K562 (cell line): ENCODE measurements around the gene ADCY9. TPM values are rescaled to one million over a fixed set of nuclear protein-coding genes. Genes with fewer than 3 reads are reported as not detected.

Experiments used
- ATAC-seq: fragments of 200-7000 bp; cut with Tn5 transposase; 3 replicates; pipeline ENCODE4 v1.9.1; 2020; ENCODE audit warnings: moderate library complexity
- BruUV-seq: library from RNA; stranded (reverse); fragments of 400-500 nt; replicated peaks from 2 replicates; lab custom pipeline; 2021; lab: Mats Ljungman, UMichigan
- CTCF ChIA-PET: fragments of 300-600 bp; formaldehyde crosslinking; extraction: SDS; loops from one replicate; lab custom pipeline; 2021; ENCODE audit warnings: low intra/inter-chr PET ratio; lab: Yijun Ruan, JAX
- POLR2A ChIA-PET: fragments of 300-600, 350-650 bp; sonication (Branson Sonifier 250); formaldehyde crosslinking; extraction: SDS; loops from one replicate; lab custom pipeline; 2021; ENCODE audit warnings: antibody characterized with exemption, inconsistent platforms; lab: Yijun Ruan, JAX
- DNase-seq, 4 experiments: peaks; one replicate each; pipeline versions ENCODE4 v3.0.0 to v3.0.0-alpha.2; 2011 to 2018; ENCODE audit warnings: low spot score in 3 of 4, mixed read lengths in 3 of 4; ENCODE audit errors: extremely low read depth in 1 of 4
- FAIRE-seq: peaks from 2 replicates; lab custom pipeline; 2011; peaks lifted over from hg19 to GRCh38; lab: Jason Lieb, UNC
- H2AFZ ChIP-seq: 2 replicates; pipeline ENCODE4 v1.6.0; 2011; ENCODE audit warnings: low read depth, low read length, control low read depth, inconsistent platforms
- H3K27ac ChIP-seq: fragments of 200-600 bp; 3 replicates; pipeline ENCODE4 v1.8.0; 2011; ENCODE audit warnings: low read depth, mild to moderate bottlenecking, control low read depth, inconsistent platforms, low read length, moderate library complexity, mixed read lengths; ENCODE audit errors: extremely low read depth
- H3K27me3 ChIP-seq, 2 experiments: fragments of 300-600 bp in 1 of 2; 2 replicates in 1 of 2; 3 replicates in 1 of 2; pipeline versions ENCODE4 v1.6.0 to v1.8.0; 2011; ENCODE audit warnings: inconsistent platforms in 2 of 2, low read length in 2 of 2, mild to moderate bottlenecking in 1 of 2, mixed read lengths in 1 of 2, moderate library complexity in 1 of 2; ENCODE audit not compliant: control insufficient read depth in 2 of 2, insufficient read depth in 2 of 2
- H3K36me3 ChIP-seq: fragments of 300-600 bp; 3 replicates; pipeline ENCODE4 v1.8.0; 2011; ENCODE audit warnings: mild to moderate bottlenecking, low read length, inconsistent platforms; ENCODE audit not compliant: control insufficient read depth, insufficient read depth
- H3K4me1 ChIP-seq, 2 experiments: fragments of 200-600 bp in 1 of 2; replicated peaks in 1 of 2; 2 replicates in 1 of 2; 3 replicates in 1 of 2; pipeline versions ENCODE4 v1.5.1 to v1.8.0; 2011; ENCODE audit warnings: inconsistent platforms in 2 of 2, low read length in 2 of 2, mild to moderate bottlenecking in 1 of 2, mixed read lengths in 1 of 2, moderate library complexity in 1 of 2; ENCODE audit not compliant: control insufficient read depth in 2 of 2, insufficient read depth in 2 of 2
- H3K4me2 ChIP-seq: 2 replicates; pipeline ENCODE4 v1.6.1; 2011; ENCODE audit warnings: low read length, control low read depth, inconsistent platforms, mixed read lengths; ENCODE audit not compliant: insufficient read depth
- H3K4me3 ChIP-seq: fragments of 200-600 bp; sonication (generic), shearing (Covaris generic); 2 replicates; pipeline ENCODE4 v1.5.1; 2016; ENCODE audit warnings: control low read depth, inconsistent platforms
- H3K79me2 ChIP-seq: fragments of 200-600 bp; 3 replicates; pipeline ENCODE4 v1.8.0; 2011; ENCODE audit warnings: low read length, inconsistent platforms; ENCODE audit not compliant: control insufficient read depth, insufficient read depth
- H3K9ac ChIP-seq, 2 experiments: 2 replicates each; pipeline versions ENCODE4 v1.6.0 to v1.6.1; 2011; ENCODE audit warnings: low read depth in 2 of 2, low read length in 2 of 2, control low read depth in 1 of 2, inconsistent platforms in 1 of 2, mild to moderate bottlenecking in 1 of 2, mixed read lengths in 1 of 2; ENCODE audit not compliant: insufficient read depth in 1 of 2
- H3K9me1 ChIP-seq: one replicate; pipeline ENCODE4 v1.6.0; 2011; ENCODE audit warnings: inconsistent platforms, mild to moderate bottlenecking, low read length, moderate library complexity; ENCODE audit not compliant: control insufficient read depth, insufficient read depth
- H3K9me3 ChIP-seq: replicated peaks from 2 replicates; pipeline ENCODE4 v1.5.1; 2011; ENCODE audit warnings: low read depth, low read length, inconsistent platforms; ENCODE audit not compliant: control insufficient read depth, insufficient read depth
- H4K20me1 ChIP-seq: replicated peaks from 2 replicates; pipeline ENCODE4 v1.6.1; 2011; ENCODE audit warnings: low read length, inconsistent platforms, mixed read lengths; ENCODE audit not compliant: control insufficient read depth, insufficient read depth
- BCL6 ChIP-seq: fragments of 250-450 bp; sonication (Bioruptor Pico); IDR thresholded peaks from 2 replicates; pipeline ENCODE4 v1.4.0; 2020
- ELF2 ChIP-seq: fragments of 250-450 bp; sonication (Bioruptor Pico); IDR thresholded peaks from 2 replicates; pipeline ENCODE4 v1.5.0; 2021; ENCODE audit warnings: mild to moderate bottlenecking
- ETV1 ChIP-seq: fragments of 450-650 bp; conservative IDR thresholded peaks from 2 replicates; pipeline ENCODE4 v1.6.1; 2016; ENCODE audit warnings: missing genetic modification characterization, control low read depth, low read depth, missing compliant biosample characterization
- NBN ChIP-seq: fragments of 450-650 bp; IDR thresholded peaks from 2 replicates; pipeline ENCODE4 v1.6.1; 2016; ENCODE audit warnings: low read depth, mild to moderate bottlenecking
- WGBS: fragments of 100-300 bp; shearing (Covaris generic); methylation state at CpG from one replicate; pipeline ENCODE4 v1.1.6; 2016; ENCODE audit warnings: low coverage, mixed read lengths; ENCODE audit not compliant: insufficient coverage; ENCODE audit errors: missing lambda C conversion rate; 5-methylcytosine and 5-hydroxymethylcytosine counted together
- in situ Hi-C: fragments of 300-500 bp; cut with MboI; formaldehyde crosslinking; loops from 4 replicates; pipeline ENCODE4 v1.15.0; 2018; ENCODE audit warnings: inconsistent platforms, mixed read lengths
- intact Hi-C: fragments of 100-400 bp; cut with micrococcal nuclease; formaldehyde crosslinking; loops from 2 replicates; pipeline ENCODE4 v1.14.2; 2022
- polyA plus RNA-seq, 8 experiments: library from polyadenylated mRNA; depleted of rRNA in 4 of 8; stranded (reverse) in 5 of 8; unstranded in 3 of 8; fragments of >200 nt; fragmentation: Nextera tagmentation in 2 of 8; fragmentation: Illumina TruSeq in 1 of 8; extraction: Ambion mirVana in 2 of 8; extraction: Trizol in 1 of 8; gene quantifications; 2 replicates each; pipeline versions ENCODE4 v1.2.1 to v1.2.3, GENCODE V29; 2011 to 2014; ENCODE audit warnings: inconsistent platforms in 1 of 8, missing spikeins in 1 of 8
- total RNA-seq, 7 experiments: library from RNA; depleted of rRNA in 6 of 7; stranded (reverse); fragments of >200 nt in 6 of 7; fragmentation: Illumina TruSeq in 2 of 7; extraction: Trizol in 2 of 7; gene quantifications; 2 replicates each; pipeline versions ENCODE4 v1.2.1 to v1.2.3, GENCODE V29; 2011 to 2021; ENCODE audit warnings: low replicate concordance in 1 of 7
- TF ChIP-seq, protein P1 (sequence below): sonication (generic); formaldehyde crosslinking; IDR thresholded peaks from 2 replicates; pipeline ENCODE4 v1.8.1; 2022; ENCODE audit warnings: missing genetic modification reagents

The ADCY9 gene
- total and polyA plus RNA-seq, 9 of the 15 experiments (the other 6 are each of a cell fraction or from before 2014, with no cell fraction given) = 0.03 to 0.29 (median 0.17) TPM

DNA sequence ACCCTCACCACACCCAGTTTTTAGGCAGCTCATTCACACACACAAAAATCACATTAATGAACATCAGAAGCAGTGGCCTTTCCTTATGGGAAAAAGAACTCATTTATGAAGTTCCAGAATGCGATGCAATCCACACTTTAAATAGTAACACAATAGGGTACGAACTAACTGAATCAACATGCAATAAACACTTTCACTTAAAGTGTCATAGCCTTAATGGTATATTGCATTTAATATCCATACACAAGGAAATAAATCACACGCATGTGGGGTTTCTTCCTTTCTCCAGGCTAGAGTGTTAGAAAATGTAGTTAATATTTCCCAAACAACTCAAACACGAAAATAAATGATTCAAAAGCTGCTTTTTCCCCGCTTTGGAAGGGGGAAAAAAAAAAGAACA, 19.7 kb downstream of the ADCY9 start (continued):
- TF ChIP-seq, protein P1, sequence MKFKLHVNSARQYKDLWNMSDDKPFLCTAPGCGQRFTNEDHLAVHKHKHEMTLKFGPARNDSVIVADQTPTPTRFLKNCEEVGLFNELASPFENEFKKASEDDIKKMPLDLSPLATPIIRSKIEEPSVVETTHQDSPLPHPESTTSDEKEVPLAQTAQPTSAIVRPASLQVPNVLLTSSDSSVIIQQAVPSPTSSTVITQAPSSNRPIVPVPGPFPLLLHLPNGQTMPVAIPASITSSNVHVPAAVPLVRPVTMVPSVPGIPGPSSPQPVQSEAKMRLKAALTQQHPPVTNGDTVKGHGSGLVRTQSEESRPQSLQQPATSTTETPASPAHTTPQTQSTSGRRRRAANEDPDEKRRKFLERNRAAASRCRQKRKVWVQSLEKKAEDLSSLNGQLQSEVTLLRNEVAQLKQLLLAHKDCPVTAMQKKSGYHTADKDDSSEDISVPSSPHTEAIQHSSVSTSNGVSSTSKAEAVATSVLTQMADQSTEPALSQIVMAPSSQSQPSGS (CRISPR knock-in tag) = no peak
- no peak for TF ChIP-seq ETV1
- no peak for TF ChIP-seq NBN
- no peak for TF ChIP-seq BCL6 (CRISPR knock-in tag)

DNA sequence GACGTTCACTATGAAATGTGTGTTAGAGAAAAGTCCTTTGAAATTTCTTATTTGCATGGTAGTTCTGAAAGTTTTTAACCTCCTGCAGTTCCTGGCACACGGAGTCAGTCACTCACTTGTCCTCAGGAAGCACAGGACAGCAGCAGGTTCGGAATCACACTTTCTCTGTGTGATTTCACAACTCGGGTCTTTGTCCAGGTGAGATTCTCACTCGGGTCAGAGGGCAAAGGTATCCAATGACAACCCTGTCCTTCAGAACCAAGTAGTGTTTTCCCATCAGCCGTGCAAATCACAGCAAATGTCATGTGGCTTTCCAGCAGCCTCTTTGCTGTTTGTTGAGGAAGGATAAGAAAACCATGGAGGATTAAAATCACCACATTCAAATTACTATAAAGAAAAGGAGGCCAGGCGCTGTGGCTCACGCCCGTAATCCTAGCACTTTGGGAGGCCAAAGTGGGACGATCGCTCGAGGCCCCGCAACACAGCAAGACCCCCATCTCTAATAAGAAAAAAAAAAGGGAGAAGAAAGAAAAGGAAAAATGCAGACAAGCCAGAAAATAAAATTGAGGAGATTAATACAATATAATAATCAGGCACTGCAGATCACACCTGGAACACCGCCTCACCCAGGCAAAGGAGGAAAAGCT, 22.0 kb downstream of the ADCY9 start:
- ChIA-PET CTCF (no interaction called here), POLR2A (interaction anchor here (0.5 to 1.7 kb wide), 2 partner anchors 15 to 122 kb away, joined by 4 read pairs; no protein-coding TSS in a partner anchor)
- no peak overlapping the region for H2AFZ ChIP-seq
- H3K36me3 ChIP-seq = no peaks in the 10 kb centered on the region
- H3K4me2 ChIP-seq = no peak overlapping the region
- in situ Hi-C loops = no loop called here
- whole genome bisulfite sequencing = under 1% methylated on average over 14 of the region's 14 CpGs
- H3K4me1 ChIP-seq = no peaks in the 10 kb centered on the region
- H3K4me3 ChIP-seq = no peak overlapping the region
- FAIRE-seq (no peak), ATAC-seq (no peak), DNase-seq (no peak)
- intact Hi-C loops = no loop called here
- no TSS peak for BruUV-seq
- H3K79me2 ChIP-seq = no peaks in the 10 kb centered on the region
- H3K27me3 ChIP-seq = peaks cover 25 to 39% of the 10 kb centered on the region in 2 experiments
- H3K27ac ChIP-seq = no peak overlapping the region
- H3K9me3 ChIP-seq = no peaks in the 10 kb centered on the region
- no peak for TF ChIP-seq ELF2
- H3K9ac ChIP-seq = no peak overlapping the region
- no peaks in the 10 kb centered on the region for H3K9me1 ChIP-seq
- H4K20me1 ChIP-seq = no peaks in the 10 kb centered on the region
